Measurements from ENCODE around the gene PATE2. TPM values are rescaled to one million over a fixed set of nuclear protein-coding genes. Genes with fewer than 3 reads are reported as not detected.
A peak's percentile ranks its signal among the peaks of the same experiment; 100 is the strongest.

The PATE2 gene
- total RNA-seq, 1 experiment from 2014 or later: not detected

GRCh38 chr11:125787827-125788226, 9.2 kb upstream of the PATE2 start, which contains the start of gene PATE3:
TSS of gene PATE3 (plus strand) at chr11:125788127. CDS start at chr11:125788152, 25 bp downstream.
- no peak within 1 kb of the TSS for H3K27ac ChIP-seq (ENCODE audit: low read depth, low read length, poor library complexity, severe bottlenecking)
- DNase-seq (ENCODE audit: low spot score): no peak
- no TSS peak for BruUV-seq (replicated peaks)
- ChIA-PET CTCF (no interaction called here), POLR2A (ENCODE audit: low non-redundant PET) (no interaction called here)
- H3K4me3 ChIP-seq (ENCODE audit: low read depth, low read length, poor library complexity, severe bottlenecking): no peak within 1 kb of the TSS
- TF ChIP-seq CTCF (conservative IDR thresholded peaks at IDR 0.05; ENCODE audit: low read depth, low read length) (no peak), EZH2 (IDR thresholded peaks at IDR 0.05; ENCODE audit: borderline replicate concordance, low read depth, low read length, poor library complexity, severe bottlenecking) (no peak)
- peaks cover 5% of the 10 kb centered on the region for H3K27me3 ChIP-seq (replicated peaks; ENCODE audit: insufficient read depth, low read depth, low read length, poor library complexity)
- no peaks in the 10 kb centered on the region for H3K9me3 ChIP-seq (ENCODE audit: low read depth, low read length, poor library complexity, severe bottlenecking)
- H3K4me1 ChIP-seq (ENCODE audit: insufficient read depth, low read length, poor library complexity, severe bottlenecking): no peaks in the 10 kb centered on the region
- intact Hi-C loops (cut with micrococcal nuclease; ENCODE audit: unreplicated experiment): no loop called here
- no peaks in the 10 kb centered on the region for H3K36me3 ChIP-seq (ENCODE audit: insufficient read depth, low read length, poor library complexity, severe bottlenecking)

GRCh38 chr11:125784678-125785077, 6.0 kb upstream of the PATE2 start:
- intact Hi-C loops (cut with micrococcal nuclease; ENCODE audit: unreplicated experiment): no loop called here
- no peak overlapping the region for H3K4me3 ChIP-seq (ENCODE audit: low read depth, low read length, poor library complexity, severe bottlenecking)
- CTCF ChIA-PET: no interaction called here

GRCh38 chr11:125777309-125777708, 1.3 kb downstream of the PATE2 start:
- no peaks in the 10 kb centered on the region for H3K9me3 ChIP-seq (ENCODE audit: low read depth, low read length, poor library complexity, severe bottlenecking)
- CTCF ChIA-PET: no interaction called here
- POLR2A ChIA-PET (ENCODE audit: low non-redundant PET): no interaction called here
- H3K4me1 ChIP-seq (ENCODE audit: insufficient read depth, low read length, poor library complexity, severe bottlenecking): no peaks in the 10 kb centered on the region
- intact Hi-C loops (cut with micrococcal nuclease; ENCODE audit: unreplicated experiment): no loop called here
- DNase-seq (ENCODE audit: low spot score): peak; percentile 11
- H3K27me3 ChIP-seq (replicated peaks; ENCODE audit: insufficient read depth, low read depth, low read length, poor library complexity): no peaks in the 10 kb centered on the region
- no peak overlapping the region for H3K4me3 ChIP-seq (ENCODE audit: low read depth, low read length, poor library complexity, severe bottlenecking)
- TF ChIP-seq CTCF (conservative IDR thresholded peaks at IDR 0.05; ENCODE audit: low read depth, low read length) (no peak), EZH2 (IDR thresholded peaks at IDR 0.05; ENCODE audit: borderline replicate concordance, low read depth, low read length, poor library complexity, severe bottlenecking) (no peak)
- H3K27ac ChIP-seq (ENCODE audit: low read depth, low read length, poor library complexity, severe bottlenecking): no peak overlapping the region
- BruUV-seq (replicated peaks): no TSS peak
- H3K36me3 ChIP-seq (ENCODE audit: insufficient read depth, low read length, poor library complexity, severe bottlenecking): no peaks in the 10 kb centered on the region

More at GRCh38 chr11:125784678-125785077, 6.0 kb upstream of the PATE2 start:
- BruUV-seq (replicated peaks): no TSS peak
- POLR2A ChIA-PET (ENCODE audit: low non-redundant PET): no interaction called here
- Histone ChIP-seq H3K4me1 (ENCODE audit: insufficient read depth, low read length, poor library complexity, severe bottlenecking) (no peaks in the 10 kb centered on the region), H3K27me3 (replicated peaks; ENCODE audit: insufficient read depth, low read depth, low read length, poor library complexity) (peaks cover 5% of the 10 kb centered on the region), H3K27ac (ENCODE audit: low read depth, low read length, poor library complexity, severe bottlenecking) (no peak overlapping the region), H3K36me3 (ENCODE audit: insufficient read depth, low read length, poor library complexity, severe bottlenecking) (no peaks in the 10 kb centered on the region), H3K9me3 (ENCODE audit: low read depth, low read length, poor library complexity, severe bottlenecking) (no peaks in the 10 kb centered on the region)
- DNase-seq (ENCODE audit: low spot score): no peak
- TF ChIP-seq EZH2 (IDR thresholded peaks at IDR 0.05; ENCODE audit: borderline replicate concordance, low read depth, low read length, poor library complexity, severe bottlenecking) (no peak), CTCF (conservative IDR thresholded peaks at IDR 0.05; ENCODE audit: low read depth, low read length) (no peak)

Measured in A673 (cell line).